HG02678 (cell line): ENCODE data around the gene CCDC69.

Experiments used
- ATAC-seq: cut with Tn5 transposase; IDR thresholded peaks from one replicate; pipeline ENCODE4 v1.9.1; 2021; ENCODE audit warnings: mild to moderate bottlenecking, moderate library complexity; ENCODE audit not compliant: unreplicated experiment

The CCDC69 gene

DNA sequence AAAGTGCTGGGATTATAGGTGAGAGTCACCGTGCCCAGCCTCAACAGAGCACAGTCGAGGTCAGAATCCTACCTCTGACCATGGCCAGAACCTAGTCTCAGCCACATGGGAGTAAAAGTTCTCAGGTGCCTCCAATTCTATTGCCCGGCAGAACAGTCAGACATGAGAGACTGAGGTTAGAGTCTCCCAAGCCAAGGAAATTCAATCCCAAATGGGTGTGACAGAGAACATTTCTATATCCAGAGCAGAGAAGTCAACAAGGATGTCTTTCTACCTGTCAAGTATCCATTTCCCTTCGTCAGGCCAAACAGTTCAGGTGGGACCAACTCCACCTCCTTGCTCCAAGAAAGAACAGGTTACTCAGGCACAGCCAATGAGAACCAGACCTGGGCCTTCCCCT is 76.9 kb downstream of the CCDC69 start:
- no peak for ATAC-seq

DNA sequence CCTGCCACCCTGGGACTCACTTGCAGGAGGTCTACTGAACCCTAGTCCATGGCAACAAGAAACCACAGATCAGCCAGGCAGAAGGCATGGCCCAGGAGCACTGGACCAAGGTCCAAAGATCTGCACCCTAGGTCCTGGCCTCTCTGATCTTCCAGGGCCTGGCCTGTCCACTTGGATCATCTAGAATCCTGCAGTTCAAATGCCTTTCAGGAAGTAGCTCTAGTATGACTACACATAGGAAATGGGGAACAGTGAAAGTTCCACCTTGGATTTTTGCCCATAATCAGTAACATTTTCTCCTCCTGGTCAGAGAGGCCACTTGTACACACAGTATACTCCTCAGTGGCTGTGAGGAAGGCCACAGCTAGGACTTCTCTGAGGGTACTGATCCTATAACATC is 77.8 kb downstream of the CCDC69 start:
- ATAC-seq = no peak

DNA sequence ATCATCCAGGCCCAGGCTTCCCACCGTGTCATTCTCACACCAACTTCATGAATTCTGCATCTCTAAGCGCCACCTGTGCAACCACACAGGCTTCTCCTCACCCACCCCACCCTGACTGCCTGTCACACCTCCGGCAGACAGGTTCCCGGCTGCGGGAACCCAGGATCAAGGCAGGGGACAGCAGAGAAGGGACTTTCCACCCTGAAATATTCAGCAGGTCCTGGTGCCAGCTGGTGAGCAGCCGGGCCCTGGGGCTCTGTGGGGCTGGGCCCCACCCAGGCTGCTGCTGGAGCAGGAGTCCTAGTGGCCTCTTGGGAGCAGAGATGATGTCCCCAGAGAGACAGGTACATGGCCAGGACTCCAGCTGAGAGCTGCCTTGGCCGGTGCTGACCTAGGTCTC is 79.0 kb downstream of the CCDC69 start:
- no peak for ATAC-seq

DNA sequence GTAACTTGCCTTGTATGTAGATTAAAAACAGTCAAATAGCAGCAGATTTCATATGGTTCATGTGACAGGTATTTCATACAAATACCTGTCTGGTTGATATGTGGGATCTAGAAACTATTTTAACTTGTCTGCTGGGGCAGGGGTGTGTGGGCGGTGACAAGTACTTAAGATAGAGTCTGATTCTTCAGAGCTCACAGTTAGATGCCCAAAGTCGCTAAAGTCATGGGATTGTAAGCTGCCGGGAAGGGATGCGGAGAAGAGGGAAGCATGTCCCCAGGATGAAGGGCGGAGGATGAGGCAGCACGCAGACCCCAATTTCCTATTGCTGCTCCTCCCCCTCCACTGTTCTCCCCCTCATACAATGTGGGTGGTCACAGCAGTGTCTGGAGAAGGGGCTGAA is 79.6 kb downstream of the CCDC69 start:
- ATAC-seq = no peak

DNA sequence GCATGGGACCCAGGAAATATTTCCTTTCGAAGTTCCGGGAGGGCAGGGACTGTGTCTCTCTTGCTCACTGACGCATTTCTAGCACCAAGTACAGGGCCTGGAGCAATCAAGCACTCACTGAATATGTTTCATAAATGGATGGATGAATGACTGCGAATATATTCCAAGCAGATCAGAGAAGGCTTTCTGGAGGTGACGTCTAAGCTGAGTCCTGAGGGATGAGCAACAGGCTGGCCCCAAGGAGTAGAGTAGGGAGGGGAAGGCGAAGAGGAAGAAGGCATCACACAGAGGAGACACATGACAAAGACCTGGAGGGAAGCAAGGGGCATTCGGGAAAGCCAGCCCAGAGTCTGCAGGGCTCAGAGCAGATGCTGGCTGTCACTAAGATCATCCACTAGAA is 80.2 kb downstream of the CCDC69 start:
- ATAC-seq = no peak

DNA sequence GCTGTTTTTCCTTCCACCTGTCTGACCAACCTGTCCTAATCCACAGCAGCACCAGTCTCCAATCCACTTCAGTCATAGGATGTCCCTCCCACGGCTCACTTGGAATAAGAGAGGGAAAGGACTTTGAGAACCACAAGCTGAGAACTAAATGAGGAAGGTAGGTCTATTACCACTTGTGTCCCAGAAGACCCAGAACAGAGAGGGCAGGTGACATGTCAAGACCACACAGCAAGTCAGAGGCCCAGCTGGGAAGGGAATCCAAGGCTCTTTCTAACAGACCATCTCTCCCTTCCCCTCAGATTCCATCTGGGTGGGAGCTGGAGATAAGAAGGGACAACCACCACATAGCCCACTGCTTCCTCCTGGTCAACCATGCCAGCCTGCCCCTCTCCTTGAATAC is 81.0 kb downstream of the CCDC69 start:
- no peak for ATAC-seq

DNA sequence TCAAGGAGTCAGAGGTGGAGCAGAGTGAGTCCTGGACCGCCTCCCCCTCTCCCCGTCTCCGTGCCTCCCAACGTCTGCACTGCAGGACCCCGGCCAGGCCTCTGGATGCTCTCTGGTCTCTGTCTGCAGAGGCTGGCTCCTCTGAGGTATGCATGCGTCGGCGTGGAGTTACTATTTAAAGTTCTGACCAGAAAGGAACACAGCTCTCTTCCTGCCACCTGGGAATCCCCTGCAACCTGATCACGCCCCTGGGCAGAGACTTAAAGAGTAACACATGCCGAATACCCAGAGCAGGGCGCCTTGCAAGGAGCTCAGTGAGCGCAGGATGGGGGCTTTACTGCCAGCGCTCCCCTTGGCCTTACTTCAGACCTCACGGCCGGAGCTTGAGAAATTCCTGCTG is 82.4 kb downstream of the CCDC69 start:
- ATAC-seq = peak; percentile 93

DNA sequence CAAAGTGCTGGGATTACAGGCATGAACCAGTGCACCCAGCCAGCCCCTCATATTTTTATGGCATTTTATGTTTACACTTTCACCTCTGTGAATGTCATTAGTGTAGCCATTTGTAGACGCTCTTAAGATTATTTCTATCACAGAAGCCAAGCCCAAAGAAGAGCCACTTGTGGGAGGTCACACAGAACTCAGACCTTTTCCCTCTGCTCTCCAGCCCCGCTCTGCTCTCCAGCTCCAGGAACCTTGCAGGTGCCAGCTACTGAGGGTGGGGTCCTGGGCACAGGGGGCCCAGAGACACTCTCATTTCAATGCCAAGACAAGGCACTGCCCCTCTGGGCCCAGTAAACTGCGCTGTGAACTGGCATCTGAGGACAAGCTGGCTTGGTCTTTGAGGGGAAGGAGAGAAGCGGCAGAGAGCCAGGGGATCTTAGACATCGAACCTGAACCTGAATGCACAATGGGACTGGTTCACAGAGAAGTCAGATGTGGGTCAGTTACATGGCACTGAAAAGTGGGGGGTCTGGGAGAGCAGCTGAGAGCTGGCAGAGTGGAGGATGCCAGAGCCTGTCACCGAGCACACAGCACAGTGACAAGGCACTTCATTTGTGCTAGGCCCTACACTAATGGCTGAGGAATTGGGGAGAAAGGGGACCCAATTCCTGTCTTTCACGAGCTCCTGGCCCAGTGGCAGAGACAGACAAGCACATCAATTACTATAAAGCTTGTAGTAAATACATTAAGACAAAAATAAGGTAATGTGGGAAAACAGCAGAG is 83.0 kb downstream of the CCDC69 start:
- no peak for ATAC-seq

DNA sequence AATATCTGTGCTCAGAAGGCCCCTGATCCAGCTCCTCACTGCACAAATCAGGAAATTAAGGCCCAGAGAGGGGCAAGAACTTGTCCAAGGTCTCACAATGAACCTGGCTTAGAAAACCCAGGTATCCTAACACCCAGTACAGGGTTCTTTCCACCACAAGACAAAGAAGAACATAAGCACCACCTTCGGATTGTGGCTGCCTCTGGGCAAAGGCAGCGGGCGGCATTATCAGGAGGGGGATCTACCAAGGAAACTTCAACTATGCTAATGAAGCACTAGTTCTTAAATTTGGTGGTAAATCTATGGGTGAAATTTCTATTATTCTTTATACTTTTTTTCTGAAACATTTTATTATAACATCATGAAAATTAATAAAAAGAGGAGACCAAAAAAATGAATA is 84.2 kb downstream of the CCDC69 start:
- no peak for ATAC-seq

DNA sequence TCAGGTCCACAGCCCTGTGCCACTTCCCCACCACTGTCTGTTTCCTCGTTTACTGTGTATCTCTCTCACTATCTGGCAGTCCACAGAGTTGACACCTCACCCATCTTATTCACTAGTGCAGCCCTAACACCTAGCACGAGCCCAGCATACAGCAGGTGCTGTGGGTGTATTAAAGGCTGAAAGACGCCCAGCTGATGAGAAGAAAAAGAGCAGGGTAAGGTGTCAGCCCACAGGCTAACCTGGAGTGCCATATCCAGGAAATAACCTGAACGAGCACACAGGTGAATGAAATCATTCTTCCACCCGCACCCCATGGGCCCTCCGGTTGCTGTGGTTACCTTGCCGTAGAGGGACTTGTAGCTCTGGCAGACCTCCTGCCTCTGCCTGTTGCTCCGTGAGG is 84.9 kb downstream of the CCDC69 start:
- ATAC-seq = no peak

DNA sequence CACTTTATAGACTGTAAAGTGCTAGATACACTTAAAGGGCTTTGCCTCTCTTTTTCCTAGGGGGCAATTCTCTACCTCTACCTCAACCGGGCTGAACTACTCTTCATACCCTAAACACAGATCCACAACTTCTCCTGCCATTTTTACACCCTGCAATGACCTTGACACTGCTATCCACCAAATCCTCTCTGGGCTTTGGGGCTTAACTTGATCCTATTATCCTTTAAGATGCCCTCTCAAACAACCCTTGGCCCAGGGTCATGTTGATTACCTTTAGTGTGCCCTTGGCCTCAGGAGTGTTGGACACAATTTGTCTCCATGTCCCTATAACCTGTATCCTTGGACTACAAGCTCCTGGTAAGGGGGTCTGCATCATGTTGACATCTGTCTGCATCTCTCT is 85.8 kb downstream of the CCDC69 start:
- no peak for ATAC-seq

DNA sequence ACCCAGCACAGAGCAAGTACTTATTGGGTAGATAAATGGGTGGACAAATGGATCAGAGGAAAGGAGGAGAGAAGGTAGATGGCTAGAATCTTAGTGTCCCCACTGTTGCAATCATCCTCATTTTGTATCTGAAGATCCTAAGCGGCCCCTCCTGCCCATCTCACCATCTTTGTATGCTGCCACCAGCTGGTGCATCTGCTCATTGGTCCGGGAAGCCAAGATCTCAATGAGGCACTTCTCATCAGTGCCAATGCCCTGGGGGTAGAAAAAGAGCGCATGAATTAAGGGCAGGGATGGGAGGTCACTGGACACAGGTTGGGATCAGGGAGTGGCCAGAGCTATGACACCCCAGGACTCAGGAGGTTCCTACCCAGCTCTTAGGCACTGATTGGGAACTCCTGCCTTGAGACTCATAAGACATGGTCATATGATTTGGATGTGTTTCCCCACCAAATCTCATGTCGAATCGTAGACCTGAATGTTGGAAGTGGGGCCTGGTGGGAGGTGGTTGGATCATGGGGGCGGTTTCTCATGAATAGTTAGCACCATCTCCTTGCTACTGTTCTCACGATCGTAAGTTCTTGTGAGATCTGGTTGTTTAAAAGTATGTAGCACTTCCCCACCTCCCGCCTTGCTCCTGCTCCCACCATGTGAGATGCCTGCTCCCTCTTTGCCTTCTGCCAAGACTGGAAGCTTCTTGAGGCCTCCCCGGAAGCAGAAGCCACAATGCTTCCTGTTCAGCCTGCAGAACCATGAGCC is 86.6 kb downstream of the CCDC69 start:
- ATAC-seq = no peak

DNA sequence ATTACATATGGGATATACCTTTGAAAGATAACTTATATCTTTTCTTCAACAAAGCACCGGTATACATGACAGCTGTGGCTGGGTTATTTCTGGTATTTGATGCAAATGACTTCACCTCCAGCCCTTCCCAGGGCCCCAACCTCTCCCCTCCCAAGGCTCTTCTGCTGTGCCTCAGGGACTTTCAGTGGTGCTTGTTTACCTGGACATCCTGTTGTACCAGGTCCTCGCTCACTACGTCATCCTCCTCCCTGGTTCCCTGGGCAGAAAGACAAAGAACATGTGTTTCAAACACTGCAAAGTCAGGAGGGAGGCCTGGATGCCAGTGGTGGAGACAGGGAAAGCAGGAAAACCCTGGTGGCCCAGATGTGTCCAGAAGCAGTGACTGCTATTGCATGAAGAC is 89.7 kb downstream of the CCDC69 start:
- peak; percentile 88 for ATAC-seq

DNA sequence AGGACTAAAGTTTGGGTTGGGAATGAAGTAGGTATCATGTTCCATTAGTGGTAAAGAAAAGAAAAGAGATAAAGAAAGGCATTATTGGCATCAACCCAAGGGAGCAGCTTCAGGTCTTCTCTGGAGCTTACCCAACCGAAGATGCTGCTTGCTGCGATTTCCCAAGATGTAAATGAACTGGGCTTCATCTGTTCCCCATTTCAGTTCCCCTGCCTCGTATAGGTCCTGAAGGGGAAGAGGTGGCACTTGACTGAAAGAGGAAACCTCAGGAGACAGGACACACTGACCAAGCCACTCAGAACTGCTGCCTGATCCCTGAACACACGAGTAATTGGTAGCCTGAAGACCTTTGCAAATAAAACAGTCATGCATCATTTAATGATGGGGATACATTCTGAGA is 90.9 kb downstream of the CCDC69 start:
- no peak for ATAC-seq
